NOMO-1 treated with dmso at 0.1 percent for 144 hours (cell line): ENCODE measurements around the gene DUT.

ENCODE experiments used
- DNase-seq: peaks from one replicate; lab custom pipeline; 2025; ENCODE audit not compliant: unreplicated experiment; lab: John Stamatoyannopoulos, UW

The DUT gene

GRCh38 chr15:48367483-48367882 lies 36.3 kb downstream of the DUT start:
- DNase-seq, result no peak

DNA sequence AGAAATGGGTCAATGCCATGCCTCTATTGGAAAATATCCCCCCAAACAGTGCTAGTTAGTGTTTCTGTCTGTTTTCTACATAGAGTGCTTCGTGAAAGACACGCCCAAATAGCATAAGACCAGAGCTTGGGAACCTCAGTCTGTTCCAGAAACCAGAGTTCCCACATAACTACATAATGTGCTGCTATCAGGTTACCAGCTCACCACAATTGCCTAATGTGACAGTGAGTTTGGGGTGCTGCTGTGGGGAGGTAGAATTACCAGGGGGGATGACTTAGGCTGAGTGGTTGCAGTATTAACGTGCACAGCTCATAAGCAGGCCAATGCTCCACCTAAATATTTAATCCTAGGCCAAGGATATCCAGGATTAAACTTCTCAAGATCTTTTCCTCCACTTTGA lies 39.2 kb downstream of the DUT start:
- no peak for DNase-seq

DNA sequence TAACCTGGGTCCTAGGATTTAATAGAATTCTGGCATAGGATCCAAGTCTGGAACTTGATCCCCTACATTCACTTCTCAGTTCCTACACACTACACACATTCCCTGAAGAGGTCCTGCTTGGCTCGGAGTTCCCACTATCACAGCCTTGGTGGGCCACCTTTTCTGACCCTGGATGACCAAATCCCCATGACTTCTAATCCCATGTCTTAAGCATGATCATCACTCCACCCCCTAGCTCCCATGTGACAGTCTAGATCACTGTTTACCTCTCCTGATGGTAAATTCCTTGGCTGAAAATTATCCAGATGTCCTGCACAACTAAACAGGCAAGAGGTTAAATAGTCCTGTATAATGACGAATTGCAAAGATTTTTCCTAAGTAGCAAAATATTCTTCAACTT lies 40.3 kb downstream of the DUT start:
- no peak for DNase-seq

DNA sequence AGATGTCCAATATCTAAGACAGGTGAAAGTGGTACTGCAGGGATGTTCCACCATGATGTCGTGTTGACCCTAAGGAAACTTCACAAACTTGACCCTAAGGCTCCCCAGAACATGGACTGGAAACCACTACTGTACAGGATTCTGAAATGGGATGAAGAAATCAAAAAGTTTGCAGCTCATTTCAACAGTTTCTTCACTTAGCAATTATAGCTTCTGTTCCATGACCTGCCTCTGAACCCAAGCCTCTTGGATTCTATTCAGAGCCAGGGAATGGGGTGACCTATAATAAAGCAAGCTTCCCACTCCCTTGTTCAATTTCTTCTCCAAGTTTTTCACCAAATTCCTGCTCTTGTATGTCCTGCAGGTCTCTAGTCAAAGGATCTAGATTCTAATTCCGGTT lies 40.7 kb downstream of the DUT start:
- no peak for DNase-seq

- peak; percentile 1 for DNase-seq
These were observed 42.7 kb downstream of the DUT start for GRCh38 chr15:48373821-48374451.

GRCh38 chr15:48374472-48374871 lies 43.2 kb downstream of the DUT start:
- no peak for DNase-seq

GRCh38 chr15:48375767-48376166 lies 44.5 kb downstream of the DUT start:
- DNase-seq, result no peak

DNA sequence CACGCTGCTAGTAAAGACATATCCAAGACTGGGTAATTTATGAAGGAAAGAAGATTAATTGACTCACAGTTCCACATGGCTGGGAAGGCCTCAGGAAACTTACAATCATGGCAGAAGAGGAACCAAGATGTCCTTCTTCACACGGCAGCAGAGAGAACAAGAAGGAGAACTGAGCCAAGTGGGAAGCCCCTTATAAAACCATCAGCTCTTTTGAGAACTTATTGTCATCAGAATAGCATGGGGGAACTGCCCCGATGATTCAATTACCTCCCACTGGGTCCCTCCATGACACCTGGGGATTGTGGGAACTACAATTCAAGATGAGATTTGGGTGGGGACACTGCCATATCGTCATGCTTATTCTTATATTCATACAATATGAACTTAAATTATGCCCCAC lies 49.0 kb downstream of the DUT start:
- no peak for DNase-seq

GRCh38 chr15:48381861-48382260 lies 50.6 kb downstream of the DUT start:
- DNase-seq, result no peak

- DNase-seq, result no peak
These were observed 51.8 kb downstream of the DUT start for GRCh38 chr15:48383031-48383430.

DNA sequence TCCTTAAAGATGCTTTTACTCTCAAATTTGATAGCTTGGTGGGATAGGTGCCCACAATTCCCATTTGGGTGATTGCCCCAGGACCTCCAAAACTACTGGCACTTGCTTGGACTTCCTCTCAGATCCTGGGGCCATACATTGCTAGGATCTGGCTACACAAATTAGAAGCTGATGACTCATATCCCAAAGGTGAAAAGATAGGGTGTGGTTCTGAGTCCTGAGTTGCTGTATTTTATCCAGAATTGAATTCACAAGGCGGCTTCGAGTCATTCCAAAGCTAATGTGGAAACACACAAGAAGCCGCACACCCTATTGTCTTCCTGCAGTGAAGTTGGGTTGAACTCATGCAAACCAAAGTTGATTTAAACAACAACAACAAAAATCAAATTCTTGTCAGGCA lies 53.4 kb downstream of the DUT start:
- no peak for DNase-seq

DNA sequence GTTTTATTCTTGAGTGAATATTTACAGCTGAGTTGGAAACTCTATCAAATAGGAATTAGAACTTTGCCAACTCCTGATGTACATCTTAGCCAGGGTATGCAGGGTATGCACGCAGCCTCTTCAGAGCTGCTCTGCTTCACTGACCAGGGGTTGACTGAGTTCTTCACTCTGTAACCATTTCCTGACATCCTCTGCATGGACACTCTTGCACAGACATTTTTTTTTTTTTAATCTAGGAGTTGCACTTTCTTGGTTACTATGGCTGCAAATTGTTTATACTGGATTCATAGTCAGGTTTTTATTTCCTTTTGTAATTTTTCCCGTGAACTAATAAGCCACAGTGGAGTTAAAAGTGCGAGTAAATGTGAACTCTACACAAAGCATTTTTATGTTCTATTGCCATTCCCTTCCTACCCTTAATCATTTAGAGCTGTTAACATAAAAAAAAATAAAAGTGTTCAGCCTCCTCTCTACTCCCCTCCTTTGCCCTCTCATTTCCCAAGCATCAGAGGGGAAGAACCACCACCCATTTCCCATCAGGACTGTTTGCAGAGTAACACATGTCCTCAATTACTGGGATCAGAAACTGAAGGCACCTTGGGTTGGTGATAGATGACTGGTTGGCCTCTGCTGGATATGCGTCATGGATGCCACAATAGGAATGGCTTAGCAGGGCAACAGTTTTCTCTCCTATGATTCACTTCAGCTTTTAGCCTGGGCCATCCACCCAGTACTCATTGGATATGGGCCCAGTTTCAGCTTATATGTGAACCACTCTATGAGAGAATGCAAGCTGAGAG lies 54.0 kb downstream of the DUT start:
- DNase-seq, result no peak

- no peak for DNase-seq
These were observed 57.0 kb downstream of the DUT start for GRCh38 chr15:48388016-48388851.

- no peak for DNase-seq
These were observed 57.7 kb downstream of the DUT start for GRCh38 chr15:48388910-48389309.

DNA sequence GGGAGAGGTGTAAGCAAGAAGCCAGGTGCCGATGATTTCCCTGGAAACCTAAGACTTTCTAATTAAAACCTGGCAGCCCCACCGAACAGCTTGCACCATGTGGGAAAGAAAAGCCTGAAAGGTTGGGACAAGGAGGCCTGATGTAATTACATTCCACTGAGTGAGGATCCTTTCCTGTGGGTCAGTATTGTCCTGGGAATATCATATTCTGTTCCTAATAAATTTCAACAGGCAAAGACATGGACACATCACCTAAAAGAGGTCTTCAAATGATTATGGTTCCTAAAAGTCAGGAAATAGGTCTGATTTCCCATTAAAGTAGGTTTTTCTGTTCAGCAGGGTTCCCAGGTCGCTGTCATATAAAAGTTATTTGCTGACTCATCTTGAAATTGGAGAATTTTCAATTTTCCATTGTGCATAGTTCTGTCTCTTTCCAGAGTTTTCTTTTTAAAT lies 58.5 kb downstream of the DUT start:
- DNase-seq, result no peak

GRCh38 chr15:48391950-48392349 lies 60.7 kb downstream of the DUT start:
- no peak for DNase-seq

DNA sequence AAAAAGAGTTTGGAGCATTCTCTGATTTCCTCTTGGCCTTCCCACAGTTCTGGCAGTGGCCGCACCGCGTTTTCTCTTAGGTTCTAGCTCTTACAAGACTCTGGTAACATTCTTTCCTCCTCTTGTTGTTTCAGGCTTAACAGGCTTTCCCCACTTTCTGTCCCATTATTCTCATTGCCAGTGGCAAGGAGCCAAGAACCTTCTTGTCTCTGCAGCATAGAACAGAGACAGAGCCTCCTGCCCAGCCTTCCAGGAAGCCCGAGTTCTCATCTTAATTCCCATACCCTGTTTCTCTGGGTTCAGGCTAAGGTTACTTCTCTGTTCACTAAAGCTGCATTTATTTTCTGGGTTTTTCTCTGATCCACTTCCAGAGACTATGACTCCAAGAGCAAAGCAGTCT lies 61.1 kb downstream of the DUT start:
- no peak for DNase-seq
